Amniotic stem cell (primary cell): ENCODE results near the gene ST3GAL4.
A peak's percentile ranks its signal among the peaks of the same experiment; 100 is the strongest.

Experiments used
- DNase-seq: peaks from one replicate; lab custom pipeline; 2025; lab: John Stamatoyannopoulos, UW

The ST3GAL4 gene

DNA sequence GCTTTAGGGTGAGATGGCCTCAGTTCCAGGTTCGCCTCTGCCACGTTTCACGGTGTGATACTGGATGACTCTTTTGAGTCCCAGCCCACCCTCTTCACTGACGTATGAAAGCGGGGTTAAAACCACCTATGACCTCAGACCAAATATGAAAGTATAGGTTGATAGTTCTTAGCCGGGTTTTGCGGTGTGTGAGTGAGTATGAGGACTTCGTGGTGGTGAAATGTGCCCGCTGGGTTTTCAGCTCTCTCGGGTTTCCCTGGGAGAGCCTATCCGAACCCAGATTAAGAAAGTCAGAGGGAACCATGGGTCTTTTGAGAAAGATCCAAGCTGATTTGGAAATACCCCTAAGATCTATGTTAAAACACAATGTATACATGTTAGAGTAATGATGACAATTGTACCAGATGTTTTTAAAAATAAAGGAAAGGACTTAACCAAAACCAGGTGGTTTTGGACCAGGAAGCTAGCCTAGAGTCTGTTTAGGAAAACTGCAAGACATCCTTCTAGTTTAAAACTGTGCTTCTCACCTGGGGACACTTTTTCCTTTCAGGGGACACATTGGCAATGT lies 25.8 kb upstream of the ST3GAL4 start:
- DNase-seq = no peak

DNA sequence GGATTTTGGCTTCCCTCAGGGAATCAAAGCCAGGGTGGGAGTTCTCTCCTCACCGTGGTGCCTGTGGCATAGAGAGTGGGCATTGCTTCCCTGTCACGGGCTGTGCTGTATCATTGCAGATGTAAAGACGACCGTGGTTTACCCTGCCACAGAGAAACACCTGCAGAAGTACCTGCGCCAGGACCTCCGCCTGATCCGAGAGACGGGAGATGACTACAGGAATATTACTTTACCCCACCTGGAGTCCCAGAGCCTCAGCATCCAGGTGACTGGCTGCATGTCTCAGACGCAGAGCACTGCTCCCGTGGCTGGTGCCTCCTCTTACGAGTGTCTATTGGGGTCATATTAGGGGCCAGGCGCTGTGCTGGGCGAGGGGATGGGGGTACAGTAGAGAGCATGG lies 24.2 kb upstream of the ST3GAL4 start:
- DNase-seq = no peak

GRCh38 chr11:126332221-126332711 lies 23.2 kb upstream of the ST3GAL4 start:
- peak; percentile 46 for DNase-seq

DNA sequence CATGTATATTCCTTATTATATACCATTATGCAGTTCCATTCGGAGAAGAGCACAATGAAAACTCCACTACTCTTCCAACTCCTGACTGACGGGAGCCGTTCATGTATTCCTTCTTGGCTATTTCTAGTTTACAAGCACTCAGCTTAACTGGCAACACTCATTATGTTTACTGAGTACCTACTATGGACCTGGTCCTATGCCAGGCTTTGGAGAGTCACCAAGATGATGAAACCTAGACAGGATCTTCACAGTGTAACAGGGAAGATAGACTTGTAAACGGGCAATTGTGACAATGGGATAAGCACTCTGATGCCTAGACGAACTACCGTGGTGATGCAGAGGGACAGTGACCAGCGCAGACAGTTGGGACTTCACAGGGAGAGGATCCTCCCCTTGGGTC lies 22.3 kb upstream of the ST3GAL4 start:
- no peak for DNase-seq

GRCh38 chr11:126334659-126335462 lies 20.6 kb upstream of the ST3GAL4 start:
- no peak for DNase-seq

GRCh38 chr11:126335463-126335760 lies 20.1 kb upstream of the ST3GAL4 start:
- DNase-seq = no peak

DNA sequence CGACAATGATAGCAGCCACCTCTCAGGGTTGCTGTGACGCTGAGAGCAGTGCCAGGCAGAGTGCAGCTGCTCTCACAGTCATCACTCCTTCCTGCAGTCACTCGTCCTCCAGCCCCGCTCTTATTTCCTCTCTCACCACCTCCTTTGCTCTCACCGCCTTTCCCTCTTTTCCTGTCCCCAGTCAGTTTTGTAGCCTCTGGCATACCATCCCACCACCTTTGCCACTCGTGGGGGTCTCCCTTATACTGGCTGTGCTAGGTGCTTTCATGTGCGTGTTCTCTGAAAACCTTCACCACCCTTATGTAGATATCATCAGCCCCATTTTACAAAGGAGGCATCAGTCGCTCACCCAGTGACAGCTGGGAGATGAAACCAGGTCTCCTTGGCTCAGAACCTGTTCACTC lies 19.3 kb upstream of the ST3GAL4 start:
- no peak for DNase-seq

DNA sequence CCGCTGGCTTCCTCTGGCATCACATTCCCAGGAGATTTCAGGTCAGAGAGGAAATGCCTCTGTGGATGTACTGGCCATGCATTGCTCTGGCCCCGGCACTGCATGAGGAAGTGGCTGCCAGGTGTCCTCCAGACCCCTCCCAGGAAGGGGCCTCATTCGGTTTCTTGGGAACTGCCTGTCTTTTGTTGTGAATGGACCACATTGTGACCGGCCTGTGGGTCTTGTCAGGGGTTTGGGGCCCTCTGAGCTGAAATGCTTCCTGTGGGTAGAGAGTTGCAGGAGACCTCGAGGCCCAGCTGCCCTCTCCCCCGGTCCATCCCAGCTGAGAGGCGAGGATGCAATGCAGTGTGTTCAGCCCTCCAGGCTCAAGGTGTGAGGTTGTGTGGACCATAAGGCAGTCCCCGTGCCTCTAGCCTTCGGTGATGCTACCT lies 18.8 kb upstream of the ST3GAL4 start:
- no peak for DNase-seq

- DNase-seq = no peak
These were observed 18.4 kb upstream of the ST3GAL4 start for GRCh38 chr11:126337126-126337473.

- DNase-seq = no peak
These were observed 17.8 kb upstream of the ST3GAL4 start for GRCh38 chr11:126337474-126338241.

DNA sequence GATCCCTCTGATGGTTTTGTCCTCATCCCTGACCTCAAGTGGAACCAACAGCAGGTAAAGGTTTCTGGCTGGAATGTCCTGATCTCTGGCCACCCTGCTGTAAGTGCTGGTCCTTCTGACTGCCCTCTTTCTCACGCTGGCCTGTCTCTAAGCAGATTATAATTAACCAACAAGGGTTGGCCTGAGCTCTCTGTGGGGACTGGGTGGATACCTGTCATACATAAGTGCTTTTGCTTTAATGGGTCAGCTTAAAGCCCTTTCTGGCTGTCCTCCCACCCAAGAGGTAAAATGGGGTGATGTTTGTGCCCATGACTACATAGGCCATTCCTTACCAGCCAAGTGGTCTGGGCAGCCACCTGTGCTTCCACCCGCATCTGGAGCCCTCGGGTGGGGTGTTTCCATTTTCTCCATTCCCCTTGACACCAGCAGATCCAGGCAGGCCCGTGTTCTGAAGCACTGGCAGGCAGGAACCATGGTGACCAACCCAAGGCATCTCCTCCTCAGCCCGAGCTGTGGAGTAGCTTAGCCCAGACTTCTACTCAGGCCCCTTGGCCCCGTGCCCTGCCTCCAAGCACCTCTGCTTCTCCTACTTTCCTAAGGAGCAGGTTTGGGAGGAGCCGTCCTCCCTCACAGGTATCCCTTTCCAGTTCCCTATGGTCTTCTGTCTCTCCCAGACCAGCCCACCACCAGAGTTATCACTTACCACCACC lies 17.0 kb upstream of the ST3GAL4 start:
- DNase-seq = no peak

- no peak for DNase-seq
These were observed 16.2 kb upstream of the ST3GAL4 start for GRCh38 chr11:126339073-126339862.

- no peak for DNase-seq
These were observed 15.5 kb upstream of the ST3GAL4 start for GRCh38 chr11:126339863-126340434.

GRCh38 chr11:126340960-126341606 lies 14.4 kb upstream of the ST3GAL4 start:
- no peak for DNase-seq

DNA sequence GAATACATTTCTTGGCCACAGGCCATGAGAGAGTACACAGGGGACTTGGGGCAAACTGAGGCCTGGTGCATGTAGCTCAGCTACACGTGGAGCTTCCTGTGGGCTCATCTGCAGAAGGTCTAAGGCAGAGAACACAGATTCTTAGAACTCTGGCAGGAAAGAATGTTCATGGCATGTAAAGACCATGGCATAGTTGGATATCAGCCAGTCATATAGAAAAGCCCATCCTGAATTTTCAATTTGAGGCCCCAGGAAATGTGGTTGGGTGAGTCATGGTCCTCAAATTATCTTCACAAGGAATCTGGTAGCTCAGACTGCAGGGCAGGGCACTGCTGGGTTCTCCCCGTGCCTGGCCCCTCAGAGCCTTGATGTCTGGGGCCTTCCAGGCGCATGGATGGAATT lies 13.7 kb upstream of the ST3GAL4 start:
- peak; percentile 49 for DNase-seq

DNA sequence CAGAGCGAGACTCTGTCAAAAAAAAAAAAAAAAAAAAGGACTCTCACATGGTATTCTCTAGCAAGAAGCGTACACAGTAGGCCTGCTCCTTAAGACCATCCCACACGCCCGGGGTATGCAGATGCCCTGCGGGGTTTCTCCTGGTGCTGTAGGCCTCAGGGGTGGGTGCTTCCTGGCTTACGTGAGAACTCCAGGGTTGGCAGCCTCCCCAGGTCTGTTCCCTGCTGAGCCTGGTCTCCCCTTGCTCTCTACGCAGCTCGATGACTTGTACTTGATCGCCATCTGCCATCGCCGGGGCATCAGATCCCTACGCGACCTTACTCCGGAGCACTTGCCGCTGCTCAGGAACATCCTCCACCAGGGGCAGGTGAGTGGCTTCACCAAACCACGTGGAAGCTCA lies 12.4 kb upstream of the ST3GAL4 start:
- no peak for DNase-seq

- no peak for DNase-seq
These were observed 11.1 kb upstream of the ST3GAL4 start for GRCh38 chr11:126344141-126345080.

GRCh38 chr11:126345283-126345682 lies 10.2 kb upstream of the ST3GAL4 start:
- DNase-seq = no peak

GRCh38 chr11:126345759-126346585 lies 9.5 kb upstream of the ST3GAL4 start:
- no peak for DNase-seq
